Fibroblast of lung (primary cell): ENCODE data around the gene BPTF. TPM values are rescaled to one million over a fixed set of nuclear protein-coding genes. Genes with fewer than 3 reads are reported as not detected.
"Not testable (repeated sequence)": the region's sequence is repeated elsewhere in the genome, so short reads cannot be mapped to it uniquely, and the experiment has no call there.

Experiments
- DNase-seq, 2 donors: peaks; one replicate each; pipeline versions ENCODE4 v3.0.0 to v3.0.0-alpha.2; 2010; ENCODE audit warnings: low read depth in 2 of 2
- H2AFZ ChIP-seq: 2 replicates; pipeline ENCODE4 v1.5.1; 2012; ENCODE audit warnings: low read length, control low read depth, inconsistent platforms
- H3K27ac ChIP-seq: 2 replicates; pipeline ENCODE4 v1.5.1; 2011; ENCODE audit warnings: low read length, control low read depth; ENCODE audit not compliant: insufficient read depth
- H3K27me3 ChIP-seq: 2 replicates; pipeline ENCODE4 v1.5.1; 2011; ENCODE audit warnings: mild to moderate bottlenecking, low read length; ENCODE audit not compliant: control insufficient read depth, insufficient read depth
- H3K36me3 ChIP-seq: 2 replicates; pipeline ENCODE4 v1.5.1; 2011; ENCODE audit warnings: low read length; ENCODE audit not compliant: control insufficient read depth, insufficient read depth
- H3K4me1 ChIP-seq: 2 replicates; pipeline ENCODE4 v1.5.1; 2011; ENCODE audit warnings: low read length; ENCODE audit not compliant: control insufficient read depth, insufficient read depth; ENCODE audit errors: extremely low read depth
- H3K4me2 ChIP-seq: 2 replicates; pipeline ENCODE4 v1.5.1; 2011; ENCODE audit warnings: low read length, control low read depth; ENCODE audit not compliant: insufficient read depth; ENCODE audit errors: extremely low read depth
- H3K4me3 ChIP-seq, 4 experiments: fragments of 200-600 bp in 1 of 4; sonication (generic) in 1 of 4; replicated peaks in 1 of 4; 2 replicates each; pipeline ENCODE4 v1.5.1; 2011 to 2016; ENCODE audit warnings: low read length in 4 of 4, low read depth in 3 of 4, mild to moderate bottlenecking in 3 of 4, control low read depth in 2 of 4, inconsistent platforms in 1 of 4, mixed read lengths in 1 of 4; ENCODE audit not compliant: insufficient read depth in 1 of 4; ENCODE audit errors: control extremely low read depth in 1 of 4
- H3K79me2 ChIP-seq: 2 replicates; pipeline ENCODE4 v1.5.1; 2012; ENCODE audit warnings: mild to moderate bottlenecking, low read length, inconsistent platforms; ENCODE audit not compliant: control insufficient read depth, insufficient read depth
- H3K9ac ChIP-seq: 2 replicates; pipeline ENCODE4 v1.5.1; 2011; ENCODE audit warnings: mild to moderate bottlenecking, low read length, control low read depth; ENCODE audit not compliant: insufficient read depth
- H3K9me3 ChIP-seq: 2 replicates; pipeline ENCODE4 v1.5.1; 2012; ENCODE audit warnings: low read depth, low read length; ENCODE audit not compliant: control insufficient read depth, insufficient read depth
- H4K20me1 ChIP-seq: 2 replicates; pipeline ENCODE4 v1.5.1; 2011; ENCODE audit warnings: low read length; ENCODE audit not compliant: control insufficient read depth, insufficient read depth; ENCODE audit errors: extremely low read depth
- CTCF ChIP-seq, 2 donors: IDR thresholded peaks in 1 of 2; conservative IDR thresholded peaks in 1 of 2; 1 replicate in 1 of 2; 2 replicates in 1 of 2; pipeline ENCODE4 v1.5.1; 2011 to 2012; ENCODE audit warnings: low read length in 2 of 2, control low read depth in 1 of 2, inconsistent platforms in 1 of 2, low read depth in 1 of 2, mild to moderate bottlenecking in 1 of 2
- EZH2 ChIP-seq: IDR thresholded peaks from 2 replicates; pipeline ENCODE4 v1.5.1; 2012; ENCODE audit warnings: low read length, control low read depth, mild to moderate bottlenecking; ENCODE audit errors: missing control alignments
- polyA plus RNA-seq, 2 donors: library from polyadenylated mRNA; depleted of rRNA in 1 of 2; stranded (reverse) in 1 of 2; unstranded in 1 of 2; fragments of >200 nt; gene quantifications; 2 replicates each; pipeline ENCODE4 v1.2.1, GENCODE V29; 2011 to 2012; ENCODE audit warnings: missing spikeins in 1 of 2
- total RNA-seq: library from RNA; depleted of rRNA; stranded (reverse); fragments of >200 nt; gene quantifications from 2 replicates; pipeline ENCODE4 v1.2.1, GENCODE V29; 2014

BPTF gene
- total and polyA plus RNA-seq, 2 donors (not counting 1 experiment from before 2014, with no cell fraction given), result 35.8 to 38.6 TPM

DNA sequence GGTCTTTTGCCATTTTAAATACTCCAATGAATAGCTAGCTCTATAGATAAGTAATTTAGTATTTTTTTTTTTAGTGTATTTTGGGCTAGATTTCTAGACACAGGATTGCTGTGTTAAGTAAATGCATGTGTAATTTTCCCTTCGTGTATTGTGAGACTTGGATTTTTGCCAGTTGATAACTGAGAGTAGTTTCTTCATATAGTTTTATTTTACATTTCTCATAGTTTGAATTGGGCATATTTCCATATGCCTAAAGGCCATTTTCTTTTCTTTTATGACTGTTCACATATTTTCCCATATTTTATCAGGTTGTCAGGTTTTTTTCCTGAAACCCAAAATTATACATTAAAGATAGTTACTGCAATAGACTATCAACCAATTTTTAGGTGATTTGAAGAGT, 59.4 kb downstream of the BPTF start:
- no peak for DNase-seq
- no peak overlapping the region for H3K4me3 ChIP-seq
- no peak overlapping the region for H3K4me2 ChIP-seq
- H3K9me3 ChIP-seq, result no peaks in the 10 kb centered on the region
- no peaks in the 10 kb centered on the region for H3K79me2 ChIP-seq
- H3K27ac ChIP-seq, result no peak overlapping the region
- no peaks in the 10 kb centered on the region for H3K27me3 ChIP-seq
- no peak overlapping the region for H3K9ac ChIP-seq
- H3K36me3 ChIP-seq, result no peaks in the 10 kb centered on the region
- no peaks in the 10 kb centered on the region for H4K20me1 ChIP-seq
- TF ChIP-seq EZH2, result no peak
- TF ChIP-seq CTCF (conservative IDR thresholded peaks at IDR 0.05 in 1 of 2, IDR thresholded peaks at IDR 0.05 in 1 of 2; ENCODE audit: low read depth in 1 of 2, low read length in 2 of 2), result no peak
- no peaks in the 10 kb centered on the region for H3K4me1 ChIP-seq
- no peak overlapping the region for H2AFZ ChIP-seq

DNA sequence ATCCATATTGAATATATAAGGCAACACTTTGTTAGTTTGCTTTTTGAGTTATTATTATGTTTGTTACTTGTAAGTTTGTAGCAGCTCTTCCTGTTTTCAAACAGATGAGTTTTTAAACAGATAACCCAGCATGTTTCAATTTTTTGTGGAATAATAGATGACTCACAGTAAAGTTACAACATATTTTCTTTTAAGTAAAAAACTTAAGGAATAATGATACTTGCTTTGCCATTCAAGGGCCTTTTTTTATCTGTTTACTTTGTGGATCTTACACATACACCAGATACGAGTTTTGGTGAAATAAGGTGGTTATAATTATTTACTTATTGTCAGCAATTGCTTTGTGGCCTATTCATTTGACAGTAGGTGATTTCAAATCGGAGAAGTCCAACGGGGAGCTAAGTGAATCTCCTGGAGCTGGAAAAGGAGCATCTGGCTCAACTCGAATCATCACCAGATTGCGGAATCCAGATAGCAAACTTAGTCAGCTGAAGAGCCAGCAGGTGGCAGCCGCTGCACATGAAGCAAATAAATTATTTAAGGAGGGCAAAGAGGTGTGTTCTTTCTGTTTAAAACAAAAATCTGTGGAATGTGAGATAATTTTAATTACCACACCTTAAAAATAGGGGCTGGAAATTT, 66.3 kb downstream of the BPTF start:
- no peaks in the 10 kb centered on the region for H4K20me1 ChIP-seq
- no peak overlapping the region for H3K27ac ChIP-seq
- H3K27me3 ChIP-seq, result no peaks in the 10 kb centered on the region
- H3K4me2 ChIP-seq, result no peak overlapping the region
- peaks cover 2% of the 10 kb centered on the region for H3K36me3 ChIP-seq
- TF ChIP-seq CTCF (conservative IDR thresholded peaks at IDR 0.05 in 1 of 2, IDR thresholded peaks at IDR 0.05 in 1 of 2; ENCODE audit: low read depth in 1 of 2, low read length in 2 of 2) (peak; percentile 8 to 33), EZH2 (no peak)
- DNase-seq, result peak; percentile 54 to 67
- no peak overlapping the region for H3K9ac ChIP-seq
- no peaks in the 10 kb centered on the region for H3K4me1 ChIP-seq
- H2AFZ ChIP-seq, result no peak overlapping the region
- no peak overlapping the region for H3K4me3 ChIP-seq
- no peaks in the 10 kb centered on the region for H3K9me3 ChIP-seq
- no peaks in the 10 kb centered on the region for H3K79me2 ChIP-seq

- Histone ChIP-seq H3K36me3 (peaks cover 2% of the 10 kb centered on the region), H3K4me2 (no peak overlapping the region), H3K79me2 (no peaks in the 10 kb centered on the region), H3K4me3 (no peak overlapping the region), H3K9ac (no peak overlapping the region), H3K9me3 (no peaks in the 10 kb centered on the region), H3K27ac (no peak overlapping the region), H2AFZ (no peak overlapping the region), H3K4me1 (no peaks in the 10 kb centered on the region), H3K27me3 (no peaks in the 10 kb centered on the region), H4K20me1 (no peaks in the 10 kb centered on the region)
- TF ChIP-seq CTCF (conservative IDR thresholded peaks at IDR 0.05 in 1 of 2, IDR thresholded peaks at IDR 0.05 in 1 of 2; ENCODE audit: low read depth in 1 of 2, low read length in 2 of 2), result no peak
- no peak for TF ChIP-seq EZH2
- DNase-seq, result no peak
These were observed 77.4 kb downstream of the BPTF start for GRCh38 chr17:67902511-67903231.

- not testable (repeated sequence) for H4K20me1 ChIP-seq, H3K4me2 ChIP-seq, H2AFZ ChIP-seq, H3K4me1 ChIP-seq, H3K27ac ChIP-seq, H3K4me3 ChIP-seq, H3K36me3 ChIP-seq, H3K79me2 ChIP-seq, DNase-seq, H3K9ac ChIP-seq, H3K9me3 ChIP-seq, H3K27me3 ChIP-seq
These were observed 80.0 kb downstream of the BPTF start for GRCh38 chr17:67905298-67905697.
